Mammary epithelial cell (primary cell): ENCODE results near the gene PPP1R9B.

Experiments
- EZH2 ChIP-seq: IDR thresholded peaks from 2 replicates; pipeline ENCODE4 v1.6.1; 2012; ENCODE audit warnings: low read length, inconsistent platforms, borderline replicate concordance
- TF ChIP-seq, protein P1 (sequence below), 2 donors: IDR thresholded peaks in 1 of 2; conservative IDR thresholded peaks in 1 of 2; 2 replicates each; pipeline ENCODE4 v1.5.1; 2011 to 2012; ENCODE audit warnings: inconsistent platforms in 2 of 2, low read length in 2 of 2, mild to moderate bottlenecking in 2 of 2, control low read depth in 1 of 2, low read depth in 1 of 2; ENCODE audit not compliant: insufficient read depth in 1 of 2; ENCODE audit errors: extremely low read depth in 1 of 2

DNA sequence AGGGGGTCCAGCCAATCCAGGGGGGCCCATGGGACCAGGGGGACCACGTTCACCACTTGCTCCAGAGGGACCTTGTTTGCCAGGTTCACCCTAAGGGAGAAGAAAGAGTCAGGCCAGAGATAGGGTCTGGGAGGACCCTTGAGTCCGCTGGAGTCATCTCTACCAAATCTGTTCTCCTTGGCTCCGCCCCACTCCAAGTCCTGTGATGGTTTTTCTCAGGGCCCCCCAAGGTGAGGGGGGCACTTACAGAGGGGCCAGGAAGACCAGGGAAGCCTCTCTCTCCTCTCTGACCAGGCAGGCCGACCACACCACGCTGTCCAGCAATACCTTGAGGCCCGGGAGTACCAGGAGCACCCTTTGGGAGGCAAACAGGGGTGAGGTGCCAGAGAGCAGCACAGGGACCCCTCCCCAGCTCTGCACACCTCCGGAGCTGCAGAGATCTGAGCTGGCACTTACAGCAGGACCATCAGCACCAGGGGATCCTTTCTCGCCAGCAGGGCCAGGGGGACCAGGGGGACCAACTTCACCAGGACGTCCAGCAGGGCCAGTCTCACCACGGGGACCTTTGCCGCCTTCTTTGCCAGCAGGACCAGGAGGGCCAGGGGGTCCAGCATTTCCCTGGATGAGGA is 38.6 kb upstream of the PPP1R9B start:
- TF ChIP-seq, protein P1, sequence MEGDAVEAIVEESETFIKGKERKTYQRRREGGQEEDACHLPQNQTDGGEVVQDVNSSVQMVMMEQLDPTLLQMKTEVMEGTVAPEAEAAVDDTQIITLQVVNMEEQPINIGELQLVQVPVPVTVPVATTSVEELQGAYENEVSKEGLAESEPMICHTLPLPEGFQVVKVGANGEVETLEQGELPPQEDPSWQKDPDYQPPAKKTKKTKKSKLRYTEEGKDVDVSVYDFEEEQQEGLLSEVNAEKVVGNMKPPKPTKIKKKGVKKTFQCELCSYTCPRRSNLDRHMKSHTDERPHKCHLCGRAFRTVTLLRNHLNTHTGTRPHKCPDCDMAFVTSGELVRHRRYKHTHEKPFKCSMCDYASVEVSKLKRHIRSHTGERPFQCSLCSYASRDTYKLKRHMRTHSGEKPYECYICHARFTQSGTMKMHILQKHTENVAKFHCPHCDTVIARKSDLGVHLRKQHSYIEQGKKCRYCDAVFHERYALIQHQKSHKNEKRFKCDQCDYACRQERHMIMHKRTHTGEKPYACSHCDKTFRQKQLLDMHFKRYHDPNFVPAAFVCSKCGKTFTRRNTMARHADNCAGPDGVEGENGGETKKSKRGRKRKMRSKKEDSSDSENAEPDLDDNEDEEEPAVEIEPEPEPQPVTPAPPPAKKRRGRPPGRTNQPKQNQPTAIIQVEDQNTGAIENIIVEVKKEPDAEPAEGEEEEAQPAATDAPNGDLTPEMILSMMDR (conservative IDR thresholded peaks at IDR 0.05 in 1 of 2, IDR thresholded peaks at IDR 0.05 in 1 of 2; ENCODE audit: extremely low read depth in 1 of 2, insufficient read depth in 1 of 2, low read depth in 1 of 2, low read length in 2 of 2) = no peak
- no peak for TF ChIP-seq EZH2
